H1 (cell line): ENCODE results near the gene TLL2. TPM values are rescaled to one million over a fixed set of nuclear protein-coding genes. Genes with fewer than 3 reads are reported as not detected.
A peak's percentile ranks its signal among the peaks of the same experiment; 100 is the strongest.

Source experiments
- CTCF ChIA-PET: fragments of 300-600 bp; sonication (Branson Sonifier 250); formaldehyde crosslinking; loops from one replicate; lab custom pipeline; 2021; ENCODE audit not compliant: partially characterized antibody; lab: Charles Lee
- POLR2A ChIA-PET: fragments of 300-600 bp; sonication (Branson Sonifier 250); formaldehyde crosslinking; loops from one replicate; lab custom pipeline; 2021; ENCODE audit warnings: inconsistent platforms; ENCODE audit not compliant: partially characterized antibody; lab: Charles Lee
- DNase-seq, 2 experiments: peaks; one replicate each; pipeline versions ENCODE4 v3.0.0 to v3.0.0-alpha.2; 2010 to 2022; ENCODE audit warnings: low spot score in 2 of 2, low read depth in 1 of 2, mixed read lengths in 1 of 2
- FAIRE-seq: peaks from 2 replicates; lab custom pipeline; 2011; peaks lifted over from hg19 to GRCh38; lab: Jason Lieb, UNC
- H2AFZ ChIP-seq: 2 replicates; pipeline ENCODE4 v1.8.1; 2012; ENCODE audit warnings: low read length, inconsistent platforms
- H2AK5ac ChIP-seq: 2 replicates; pipeline ENCODE4 v1.6.1; 2013; ENCODE audit warnings: low read depth, low read length
- H2BK120ac ChIP-seq: replicated peaks from 2 replicates; pipeline ENCODE3; 2013; ENCODE audit warnings: low read depth, low read length, inconsistent platforms
- H2BK12ac ChIP-seq: 2 replicates; pipeline ENCODE4 v1.6.1; 2013; ENCODE audit warnings: low read depth, low read length
- H2BK15ac ChIP-seq: 2 replicates; pipeline ENCODE4 v1.6.1; 2013; ENCODE audit warnings: low read length
- H2BK20ac ChIP-seq: 2 replicates; pipeline ENCODE4 v1.6.1; 2013; ENCODE audit warnings: low read length
- H2BK5ac ChIP-seq: 2 replicates; pipeline ENCODE4 v1.6.1; 2013; ENCODE audit warnings: low read depth, low read length
- H3K14ac ChIP-seq: 2 replicates; pipeline ENCODE4 v1.6.1; 2013; ENCODE audit warnings: inconsistent platforms; ENCODE audit not compliant: insufficient read length
- H3K18ac ChIP-seq: 2 replicates; pipeline ENCODE4 v1.6.1; 2013; ENCODE audit warnings: low read length; ENCODE audit errors: extremely low read depth
- H3K23ac ChIP-seq: 2 replicates; pipeline ENCODE4 v1.6.1; 2013; ENCODE audit warnings: inconsistent platforms; ENCODE audit not compliant: insufficient read length
- H3K23me2 ChIP-seq: 2 replicates; pipeline ENCODE4 v1.6.1; 2013; ENCODE audit warnings: low read depth, low read length
- H3K27ac ChIP-seq: 2 replicates; pipeline ENCODE4 v1.6.1; 2011; ENCODE audit warnings: low read depth, low read length, inconsistent platforms
- H3K27me3 ChIP-seq, 4 experiments: replicated peaks in 1 of 4; 1 replicate in 1 of 4; 2 replicates in 3 of 4; pipeline versions ENCODE4 v1.6.1 to v1.8.1; 2011 to 2013; ENCODE audit warnings: low read length in 3 of 4, mild to moderate bottlenecking in 3 of 4, inconsistent platforms in 2 of 4, mixed read lengths in 2 of 4, moderate library complexity in 1 of 4; ENCODE audit not compliant: control insufficient read depth in 3 of 4, insufficient read depth in 3 of 4; ENCODE audit errors: extremely low read depth in 1 of 4
- H3K36me3 ChIP-seq, 4 experiments: 2 replicates each; pipeline versions ENCODE4 v1.6.1 to v1.8.1; 2011 to 2013; ENCODE audit warnings: mild to moderate bottlenecking in 4 of 4, low read length in 3 of 4, moderate library complexity in 2 of 4, control low read depth in 1 of 4, inconsistent platforms in 1 of 4; ENCODE audit not compliant: insufficient read depth in 4 of 4, control insufficient read depth in 2 of 4
- H3K4ac ChIP-seq: replicated peaks from 2 replicates; pipeline ENCODE3; 2013; ENCODE audit warnings: low read length, low read depth, mixed read lengths, inconsistent platforms; ENCODE audit not compliant: insufficient read length
- H3K4me1 ChIP-seq, 4 experiments: replicated peaks in 1 of 4; 1 replicate in 1 of 4; 2 replicates in 3 of 4; pipeline versions ENCODE4 v1.6.1 to v1.8.1; 2011 to 2013; ENCODE audit warnings: low read length in 3 of 4, inconsistent platforms in 2 of 4, mixed read lengths in 1 of 4; ENCODE audit not compliant: insufficient read depth in 4 of 4, control insufficient read depth in 3 of 4
- H3K4me2 ChIP-seq, 2 experiments: 2 replicates each; pipeline versions ENCODE4 v1.6.1 to v1.8.1; 2011 to 2013; ENCODE audit warnings: low read depth in 2 of 2, low read length in 2 of 2, control low read depth in 1 of 2, inconsistent platforms in 1 of 2, mild to moderate bottlenecking in 1 of 2; ENCODE audit not compliant: insufficient read depth in 1 of 2
- H3K4me3 ChIP-seq, 4 experiments: fragments of 200-600, 300-600 bp in 1 of 4; sonication (generic), shearing (Covaris generic), sonication (Bioruptor Twin) in 1 of 4; 2 replicates each; pipeline versions ENCODE4 v1.5.1 to v1.8.1; 2011 to 2016; ENCODE audit warnings: low read length in 4 of 4, low read depth in 3 of 4, control low read depth in 2 of 4, inconsistent platforms in 2 of 4, mild to moderate bottlenecking in 2 of 4, mixed read lengths in 1 of 4, moderate library complexity in 1 of 4; ENCODE audit not compliant: insufficient read depth in 2 of 4; ENCODE audit errors: extremely low read depth in 1 of 4
- H3K56ac ChIP-seq: replicated peaks from 2 replicates; pipeline ENCODE3; 2013; ENCODE audit warnings: low read depth, mild to moderate bottlenecking, mixed read lengths, low read length, inconsistent platforms; ENCODE audit not compliant: insufficient read length
- H3K79me1 ChIP-seq: 2 replicates; pipeline ENCODE4 v1.6.1; 2013; ENCODE audit warnings: low read depth, low read length, control low read depth
- H3K79me2 ChIP-seq, 2 experiments: 2 replicates each; pipeline versions ENCODE4 v1.6.1 to v1.8.1; 2012 to 2013; ENCODE audit warnings: low read length in 2 of 2, mild to moderate bottlenecking in 2 of 2, inconsistent platforms in 1 of 2; ENCODE audit not compliant: insufficient read depth in 2 of 2, control insufficient read depth in 1 of 2
- H3K9ac ChIP-seq, 4 experiments: replicated peaks in 1 of 4; 1 replicate in 1 of 4; 2 replicates in 3 of 4; pipeline versions ENCODE4 v1.6.1 to v1.8.1; 2011 to 2013; ENCODE audit warnings: low read depth in 3 of 4, low read length in 3 of 4, control low read depth in 2 of 4, mild to moderate bottlenecking in 2 of 4, moderate library complexity in 2 of 4, inconsistent platforms in 1 of 4; ENCODE audit errors: extremely low read depth in 1 of 4
- H3K9me3 ChIP-seq, 2 experiments: 2 replicates each; pipeline versions ENCODE4 v1.6.1 to v1.8.1; 2012 to 2013; ENCODE audit warnings: mild to moderate bottlenecking in 2 of 2, moderate library complexity in 2 of 2, control low read depth in 1 of 2, inconsistent platforms in 1 of 2, low read depth in 1 of 2, low read length in 1 of 2, mixed read lengths in 1 of 2; ENCODE audit not compliant: insufficient read depth in 2 of 2
- H4K20me1 ChIP-seq, 2 experiments: replicated peaks in 1 of 2; 2 replicates each; pipeline versions ENCODE3 to v1.8.1; 2011 to 2013; ENCODE audit warnings: inconsistent platforms in 2 of 2, low read length in 2 of 2, mild to moderate bottlenecking in 1 of 2; ENCODE audit not compliant: insufficient read depth in 2 of 2, control insufficient read depth in 1 of 2
- H4K5ac ChIP-seq: 2 replicates; pipeline ENCODE4 v1.6.1; 2013; ENCODE audit warnings: low read length, low read depth, mixed read lengths, inconsistent platforms; ENCODE audit not compliant: insufficient read length
- H4K8ac ChIP-seq: 2 replicates; pipeline ENCODE4 v1.8.0; 2013; ENCODE audit warnings: mild to moderate bottlenecking, moderate library complexity, low read length, inconsistent platforms; ENCODE audit not compliant: insufficient read depth; ENCODE audit errors: extremely low read depth
- H4K91ac ChIP-seq: replicated peaks from 2 replicates; pipeline ENCODE3; 2013; ENCODE audit warnings: low read length, mixed read lengths, inconsistent platforms; ENCODE audit not compliant: insufficient read length
- EGR1 ChIP-seq: IDR thresholded peaks from 2 replicates; pipeline ENCODE4 v1.6.1; 2011; ENCODE audit warnings: low read depth, low read length, borderline replicate concordance
- SIN3A ChIP-seq, 2 experiments: IDR thresholded peaks in 1 of 2; conservative IDR thresholded peaks in 1 of 2; 2 replicates each; pipeline ENCODE4 v1.6.1; 2011 to 2012; ENCODE audit warnings: low read length in 2 of 2, improper control_type of control experiment in 1 of 2, low read depth in 1 of 2, mild to moderate bottlenecking in 1 of 2
- WGBS, 2 experiments: shearing (Covaris generic) in 1 of 2; methylation state at CpG; one replicate each; pipeline versions ENCODE4 v1.1.6 to v1.1.7; 2013 to 2015; ENCODE audit warnings: low lambda C conversion rate in 2 of 2, mixed read lengths in 2 of 2, inconsistent platforms in 1 of 2, low coverage in 1 of 2, missing lambda C conversion rate in 1 of 2; ENCODE audit not compliant: insufficient replicate concordance in 2 of 2, insufficient coverage in 1 of 2, insufficient read length in 1 of 2; ENCODE audit errors: extremely low coverage in 1 of 2, missing lambda C conversion rate in 1 of 2; 5-methylcytosine and 5-hydroxymethylcytosine counted together
- polyA plus RNA-seq, 7 experiments: library from polyadenylated mRNA; depleted of rRNA in 3 of 7; stranded (reverse) in 5 of 7; unstranded in 2 of 7; fragments of >200 nt in 5 of 7; fragments of 200-250 nt in 2 of 7; gene quantifications; 1 replicate in 5 of 7; 2 replicates in 1 of 7; 4 replicates in 1 of 7; pipeline versions ENCODE4 v1.2.1 to v1.2.3, GENCODE V29; 2011 to 2013; ENCODE audit warnings: missing spikeins in 2 of 7, mixed read lengths in 2 of 7
- total RNA-seq: library from RNA; stranded (reverse); fragmentation: NEBNext Ultra II Directional; extraction: Animal tissue kit (Norgen Biotek cat#: 25700); gene quantifications from 2 replicates; pipeline ENCODE4 v1.2.1, GENCODE V29; 2021

Gene TLL2
- total and polyA plus RNA-seq, 2 of the 8 experiments (the other 6 are each of a cell fraction or from before 2014, with no cell fraction given), result 2.4 to 3.2 TPM

DNA sequence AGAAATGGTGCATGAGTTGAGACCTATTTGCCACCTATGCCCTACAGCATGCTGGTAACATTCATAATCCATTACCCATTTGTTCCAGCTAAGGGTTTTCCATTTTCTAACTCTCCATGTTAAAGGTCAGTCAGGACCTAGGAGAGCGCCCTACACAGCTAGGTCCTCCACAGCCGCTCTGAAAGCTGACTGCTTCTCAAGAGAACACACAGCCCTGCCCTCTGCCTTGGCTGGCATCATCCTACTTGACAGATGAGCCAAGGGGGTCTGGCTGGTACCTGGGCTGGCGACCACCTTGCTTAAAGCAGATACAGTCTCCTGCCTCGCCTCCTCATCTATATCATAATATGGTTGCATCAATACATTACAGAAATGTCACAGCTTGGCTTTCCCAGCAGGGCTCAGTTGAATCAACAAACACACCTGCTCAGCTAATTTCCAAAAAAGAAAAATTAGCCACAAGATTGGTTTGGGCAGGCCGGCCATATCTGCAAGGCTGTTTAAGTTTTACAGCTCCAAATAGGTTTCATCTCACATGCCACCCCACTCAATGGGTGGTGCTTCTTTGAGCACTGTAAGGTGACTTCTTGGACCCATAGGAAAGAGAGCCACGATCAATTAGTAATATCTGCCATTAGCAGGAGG lies 17.3 kb downstream of the TLL2 start:
- Histone ChIP-seq H3K36me3 (no peaks in the 10 kb centered on the region), H3K14ac (no peak overlapping the region), H4K8ac (no peak overlapping the region), H3K56ac (no peak overlapping the region), H3K4me3 (no peak overlapping the region), H3K79me1 (no peaks in the 10 kb centered on the region), H3K27ac (no peak overlapping the region), H2BK5ac (no peak overlapping the region), H2BK120ac (no peak overlapping the region), H3K27me3 (no peaks in the 10 kb centered on the region), H4K5ac (no peak overlapping the region), H4K20me1 (no peaks in the 10 kb centered on the region), H3K9me3 (no peaks in the 10 kb centered on the region), H3K4me2 (no peak overlapping the region), H2BK15ac (no peak overlapping the region), H2BK12ac (no peak overlapping the region), H3K18ac (no peak overlapping the region), H2AK5ac (no peak overlapping the region), H3K4me1 (peaks cover 0 to 3% (median 0%) of the 10 kb centered on the region in 4 experiments; a peak in 1 of 7 replicates), H3K79me2 (no peaks in the 10 kb centered on the region), H3K23ac (no peak overlapping the region), H3K4ac (no peak overlapping the region), H2AFZ (no peak overlapping the region), H3K23me2 (no peaks in the 10 kb centered on the region), H2BK20ac (no peak overlapping the region), H3K9ac (no peak overlapping the region), H4K91ac (no peak overlapping the region)
- ChIA-PET CTCF (interaction anchor here (0.8 to 13.1 kb wide), 10 partner anchors 13 to 530 kb away, joined by 3 to 276 read pairs (median 4); partner anchors contain the start of gene TLL2), POLR2A (interaction anchor here (1.5 to 1.9 kb wide), 2 partner anchors 13 to 55 kb away, joined by 4 to 7 read pairs; no protein-coding TSS in a partner anchor)
- FAIRE-seq, result peak; percentile 83
- peak in 1 of 2 experiments; percentile 61 for DNase-seq
- WGBS, 2 experiments, result 76% methylated on average over 6 of the region's 6 CpGs; no CpG with 5 or more reads in 1 of the 2 experiments
- no peak for TF ChIP-seq EGR1
- peak in 1 of 2 experiments; percentile 58; a peak in 1 of 4 replicates for TF ChIP-seq SIN3A (conservative IDR thresholded peaks at IDR 0.05 in 1 of 2, IDR thresholded peaks at IDR 0.05 in 1 of 2; ENCODE audit: low read depth in 1 of 2, low read length in 2 of 2)
